GM19324 (cell line): ENCODE results near the gene BRIP1.
"Not testable (repeated sequence)": the region's sequence is repeated elsewhere in the genome, so short reads cannot be mapped to it uniquely, and the experiment has no call there.

Experiments used
- ATAC-seq: cut with Tn5 transposase; IDR thresholded peaks from one replicate; pipeline ENCODE4 v1.9.1; 2021; ENCODE audit warnings: mild to moderate bottlenecking, moderate library complexity; ENCODE audit not compliant: unreplicated experiment, low FRiP score

Gene BRIP1

GRCh38 chr17:61806081-61806828 is 57.1 kb downstream of the BRIP1 start:
- no peak for ATAC-seq

GRCh38 chr17:61805399-61805798 is 57.9 kb downstream of the BRIP1 start:
- no peak for ATAC-seq

GRCh38 chr17:61803796-61804195 is 59.5 kb downstream of the BRIP1 start:
- ATAC-seq = no peak

- no peak for ATAC-seq
These were observed 60.1 kb downstream of the BRIP1 start for GRCh38 chr17:61803216-61803615.

GRCh38 chr17:61799812-61800484 is 63.4 kb downstream of the BRIP1 start:
- ATAC-seq = no peak

DNA sequence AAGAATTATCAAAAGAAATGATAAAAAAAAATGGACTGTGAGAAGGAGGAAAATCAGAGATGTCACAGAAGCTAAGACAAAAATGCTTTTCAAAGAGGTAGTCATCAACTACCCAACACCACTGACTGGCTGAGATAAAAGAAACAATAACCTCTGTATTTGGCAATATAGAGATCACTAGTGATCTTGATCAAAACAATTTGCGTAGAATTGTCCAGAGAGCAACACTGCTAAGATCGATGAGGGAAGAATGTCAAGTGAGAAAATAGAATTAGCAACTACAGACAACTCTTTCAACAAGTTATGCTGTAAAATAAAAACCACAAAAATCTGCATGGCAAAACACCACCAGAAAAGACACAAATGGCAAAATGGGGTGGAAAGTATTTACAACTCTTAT is 66.0 kb downstream of the BRIP1 start:
- no peak for ATAC-seq

DNA sequence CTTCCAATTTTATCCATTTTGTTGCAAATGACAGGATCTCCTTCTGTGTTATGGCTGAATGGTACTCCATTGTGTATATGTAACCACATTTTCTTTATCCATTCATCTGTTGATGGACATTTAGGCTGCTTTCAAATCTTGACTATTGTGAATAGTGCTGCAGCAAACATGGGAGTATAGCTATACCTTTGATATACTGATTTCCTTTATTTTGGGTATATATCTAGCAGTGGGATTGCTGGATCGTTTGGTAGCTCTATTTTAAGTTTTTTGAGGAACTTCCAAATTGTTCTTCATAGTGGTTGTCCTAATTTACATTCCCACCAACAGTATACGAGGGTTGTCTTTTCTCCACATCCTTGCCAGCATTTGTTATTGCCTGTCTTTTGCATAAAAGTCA is 67.8 kb downstream of the BRIP1 start:
- ATAC-seq = no peak

GRCh38 chr17:61794792-61795191 is 68.5 kb downstream of the BRIP1 start:
- no peak for ATAC-seq

DNA sequence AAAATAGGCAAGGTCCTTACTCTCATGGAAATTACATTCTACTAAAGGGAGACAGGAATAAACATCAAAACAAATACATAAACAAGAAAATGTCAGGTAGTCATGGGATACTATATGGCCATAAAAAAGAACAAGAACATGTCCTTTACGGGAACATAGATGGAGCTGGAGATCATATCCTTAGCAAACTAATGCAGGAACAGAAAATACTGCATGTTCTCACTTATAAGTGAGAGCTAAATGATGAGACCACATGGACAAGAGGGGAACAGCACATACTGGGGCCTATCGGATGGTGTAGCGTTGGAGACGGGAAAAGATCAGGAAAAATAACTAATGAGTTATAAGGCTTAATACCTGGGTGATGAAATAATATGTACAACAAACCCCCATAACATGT is 69.1 kb downstream of the BRIP1 start:
- no peak for ATAC-seq

DNA sequence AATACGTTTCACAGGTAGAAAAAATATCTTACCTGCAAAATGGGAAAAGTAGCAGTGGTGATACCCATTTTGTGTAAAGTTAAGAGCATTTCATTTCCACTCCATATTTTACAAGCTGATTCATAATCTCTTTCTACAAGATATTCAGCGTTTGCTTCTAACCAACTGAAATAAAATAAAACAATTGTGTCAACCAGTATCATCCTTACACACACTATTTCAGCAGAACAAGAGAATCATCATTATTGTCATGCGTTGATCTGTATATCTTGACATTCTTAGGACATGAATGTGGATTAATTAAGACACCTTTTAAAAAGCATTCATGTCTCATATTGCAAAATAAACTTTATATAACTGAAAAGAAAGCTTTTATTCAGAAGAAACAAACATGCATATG is 69.8 kb downstream of the BRIP1 start:
- ATAC-seq = no peak

DNA sequence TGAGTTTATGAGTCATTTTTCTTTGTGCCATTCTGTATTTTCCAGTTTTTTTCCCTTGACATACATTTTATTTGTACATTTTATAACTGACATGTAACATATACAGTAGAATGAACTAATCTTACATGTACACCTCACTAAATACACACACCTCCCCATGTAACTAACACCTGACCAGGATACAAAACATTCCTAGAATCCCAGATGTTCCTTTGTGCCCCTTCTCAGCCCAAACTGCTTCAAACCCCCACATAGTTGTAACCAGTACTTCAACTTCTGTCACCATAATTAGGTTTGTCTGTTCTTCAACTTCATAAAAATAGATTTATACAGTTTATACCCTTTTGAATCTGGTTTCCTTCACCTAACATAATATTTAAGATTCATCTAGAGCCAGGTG is 73.5 kb downstream of the BRIP1 start:
- no peak for ATAC-seq

DNA sequence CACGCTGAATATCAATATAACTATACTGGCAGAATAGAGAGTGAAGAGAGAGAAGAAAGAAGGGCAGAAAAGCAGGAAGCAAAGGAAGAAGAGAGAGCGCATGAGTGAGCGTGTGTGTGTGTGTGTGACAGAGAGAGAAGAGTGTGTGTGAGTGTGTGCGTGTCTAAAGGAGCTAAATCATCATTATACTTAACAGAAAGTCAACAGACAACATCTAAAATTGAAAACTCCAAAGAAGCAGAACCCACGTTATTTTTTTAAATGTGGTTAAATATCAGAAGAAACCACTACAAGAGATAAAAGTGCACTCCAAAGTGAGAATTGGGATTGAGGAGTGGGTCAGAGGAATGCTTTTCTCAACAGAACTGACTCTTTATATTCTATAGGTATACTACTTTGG is 77.2 kb downstream of the BRIP1 start:
- ATAC-seq = no peak

GRCh38 chr17:61784510-61784909 is 78.8 kb downstream of the BRIP1 start:
- ATAC-seq = peak; percentile 47

DNA sequence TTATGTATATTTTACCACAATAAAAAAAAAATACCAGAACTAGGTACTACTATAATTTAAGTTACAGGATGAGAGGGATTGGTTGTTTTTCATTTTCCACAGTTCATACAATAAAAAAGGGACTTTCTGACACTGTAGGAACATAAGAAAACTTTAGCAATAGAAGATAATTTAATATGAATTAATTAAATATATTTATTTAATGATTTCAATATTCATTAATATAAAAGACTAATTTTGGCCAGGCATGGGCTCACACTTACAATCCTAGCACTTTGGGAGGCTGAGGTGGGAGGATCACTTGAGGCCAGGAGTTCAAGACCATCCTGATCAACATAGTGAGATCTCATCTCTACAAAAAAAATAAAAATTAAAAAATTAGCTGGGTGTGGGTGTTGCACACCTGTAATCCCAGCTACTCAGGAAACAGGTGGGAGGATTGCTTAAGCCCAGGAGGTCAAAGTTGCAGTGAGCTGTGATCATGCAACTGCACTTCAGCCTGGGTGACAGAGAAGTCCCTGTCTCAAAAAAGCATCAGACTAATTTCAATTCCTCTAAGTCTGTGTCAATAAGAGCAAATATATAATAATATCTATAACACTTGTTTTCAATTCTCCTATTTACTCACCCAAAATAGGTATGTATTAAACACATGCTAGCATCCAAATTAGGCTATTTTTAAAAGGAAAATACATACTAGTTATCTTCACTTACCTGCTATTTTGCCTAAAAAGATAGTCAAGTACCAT is 79.6 kb downstream of the BRIP1 start:
- ATAC-seq = peak; percentile 56

DNA sequence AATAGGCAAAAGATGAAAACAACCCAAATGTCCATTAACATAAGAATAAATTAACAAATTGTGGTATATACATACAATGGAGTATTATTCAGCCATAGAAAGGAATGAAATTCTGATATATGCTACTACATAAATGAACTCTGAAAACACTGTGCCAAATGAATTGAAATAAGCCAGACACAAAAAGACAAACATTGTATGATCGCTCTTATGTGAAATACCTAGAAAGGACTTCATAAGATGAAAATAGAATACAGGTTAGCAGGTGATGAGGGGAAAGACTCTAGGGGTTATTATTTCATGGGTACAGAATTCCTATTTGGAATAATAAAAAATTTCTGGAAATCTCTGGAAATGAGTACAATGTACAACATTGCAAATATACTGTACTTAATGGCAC is 80.2 kb downstream of the BRIP1 start:
- no peak for ATAC-seq

- no peak for ATAC-seq
These were observed 80.6 kb downstream of the BRIP1 start for GRCh38 chr17:61782683-61783082.

DNA sequence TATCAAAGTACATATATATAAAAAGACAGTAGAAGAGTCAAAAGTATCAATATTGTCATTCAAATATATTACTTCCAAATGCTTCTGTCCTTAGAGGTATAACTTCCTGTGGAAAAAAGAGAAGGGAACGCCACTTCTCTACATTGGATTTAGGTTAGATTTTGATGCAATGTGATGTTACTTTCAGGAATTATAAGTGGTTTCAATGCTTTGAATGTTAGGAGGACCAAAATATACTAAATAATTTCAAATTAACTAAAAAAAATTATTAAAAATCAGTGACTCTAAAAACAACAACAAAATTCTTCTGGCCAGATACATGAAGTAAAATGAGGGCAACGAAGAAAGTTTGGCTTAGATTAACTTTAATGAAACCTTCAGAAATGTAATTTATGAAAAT is 88.0 kb downstream of the BRIP1 start:
- no peak for ATAC-seq

- no peak for ATAC-seq
These were observed 88.6 kb downstream of the BRIP1 start for GRCh38 chr17:61774724-61775123.

DNA sequence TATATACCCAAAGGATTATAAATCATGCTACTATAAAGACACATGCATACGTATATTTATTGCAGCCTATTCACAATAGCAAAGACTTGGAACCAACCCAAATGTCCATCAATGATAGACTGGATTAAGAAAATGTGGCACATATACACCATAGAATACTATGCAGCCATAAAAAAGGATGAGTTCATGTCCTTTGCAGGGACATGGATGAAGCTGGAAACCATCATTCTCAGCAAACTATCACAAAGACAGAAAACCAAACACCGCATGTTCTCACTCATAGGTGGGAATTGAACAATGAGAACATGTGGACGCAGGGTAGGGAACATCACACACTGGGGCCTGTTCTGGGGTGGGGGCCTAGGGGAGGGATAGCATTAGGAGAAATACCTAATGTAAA is 89.2 kb downstream of the BRIP1 start:
- not testable (repeated sequence) for ATAC-seq

GRCh38 chr17:61770752-61771533 is 92.4 kb downstream of the BRIP1 start:
- no peak for ATAC-seq

DNA sequence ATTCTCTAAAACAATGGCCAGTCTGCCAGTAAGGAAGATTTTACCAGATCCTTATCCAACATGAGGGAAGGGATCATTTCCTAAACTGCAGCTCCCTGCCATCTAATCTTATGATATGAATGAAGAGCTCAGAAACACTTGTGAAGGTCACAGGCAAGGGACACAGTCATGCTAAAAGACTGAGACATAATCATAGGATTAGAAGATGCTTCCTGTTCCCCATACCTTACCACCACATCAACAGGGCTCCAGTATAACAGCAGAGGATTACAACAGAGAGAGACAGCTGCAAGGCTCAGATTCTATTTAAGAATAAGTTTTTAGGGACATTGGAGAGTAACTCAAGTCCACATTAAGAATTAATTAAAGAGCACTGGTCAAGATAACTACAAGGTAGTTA is 93.3 kb downstream of the BRIP1 start:
- no peak for ATAC-seq
